ENCODE data around the gene MAS1.

GRCh38 chr6:159898519-159898918, 7.7 kb downstream of the MAS1 start:
- TF ChIP-seq CTCF (conservative IDR thresholded peaks at IDR 0.05) = no peak
- no peak for TF ChIP-seq ZFX (IDR thresholded peaks at IDR 0.05)
